GM12864 (cell line): ENCODE measurements around the gene GPR52.

Experiments used
- DNase-seq: peaks from one replicate; pipeline ENCODE4 v3.0.0-alpha.2; 2011; ENCODE audit warnings: low read depth
- H3K4me3 ChIP-seq: 2 replicates; pipeline ENCODE4 v1.5.1; 2011; ENCODE audit warnings: mild to moderate bottlenecking, low read depth, low read length, control low read depth
- CTCF ChIP-seq: IDR thresholded peaks from 2 replicates; pipeline ENCODE4 v1.5.1; 2011; ENCODE audit warnings: low read depth, mild to moderate bottlenecking, moderate library complexity, low read length, control low read depth, inconsistent platforms; ENCODE audit errors: missing control alignments

GPR52 gene

GRCh38 chr1:174426153-174426552 is 21.6 kb upstream of the GPR52 start:
- no peak for DNase-seq
- TF ChIP-seq CTCF = no peak
- H3K4me3 ChIP-seq = no peak overlapping the region

GRCh38 chr1:174428033-174428432 is 19.7 kb upstream of the GPR52 start:
- no peak for TF ChIP-seq CTCF
- no peak overlapping the region for H3K4me3 ChIP-seq
- DNase-seq = no peak

- no peak overlapping the region for H3K4me3 ChIP-seq
- no peak for TF ChIP-seq CTCF
- no peak for DNase-seq
Observed at GRCh38 chr1:174428739-174429138, 19.0 kb upstream of the GPR52 start.

- DNase-seq = no peak
- H3K4me3 ChIP-seq = no peak overlapping the region
- no peak for TF ChIP-seq CTCF
Observed at GRCh38 chr1:174433451-174433850, 14.3 kb upstream of the GPR52 start.

- H3K4me3 ChIP-seq = no peak overlapping the region
- no peak for DNase-seq
- TF ChIP-seq CTCF = no peak
Observed at GRCh38 chr1:174445351-174445750, 2.4 kb upstream of the GPR52 start.

GRCh38 chr1:174445817-174446216 is 1.9 kb upstream of the GPR52 start:
- no peak overlapping the region for H3K4me3 ChIP-seq
- no peak for DNase-seq
- no peak for TF ChIP-seq CTCF

- no peak for DNase-seq
- H3K4me3 ChIP-seq = no peak overlapping the region
- TF ChIP-seq CTCF = no peak
Observed at GRCh38 chr1:174448531-174448883, 743 bp downstream of the GPR52 start.
